B cell (primary cell): ENCODE results near the gene NPEPL1. TPM values are rescaled to one million over a fixed set of nuclear protein-coding genes. Genes with fewer than 3 reads are reported as not detected.

Source experiments
- ATAC-seq: fragments of 200-7000 bp; cut with Tn5 transposase; one replicate; pipeline ENCODE4 v1.10.0; 2021; ENCODE audit warnings: low read depth, mild to moderate bottlenecking, moderate number of reproducible peaks, moderate library complexity
- CTCF ChIA-PET: fragments of 350-600 bp; sonication (Branson Sonifier 250); formaldehyde crosslinking; loops from one replicate; lab custom pipeline; 2021; ENCODE audit warnings: antibody characterized with exemption, inconsistent platforms; lab: Charles Lee
- POLR2A ChIA-PET: fragments of 350-600 bp; sonication (Branson Sonifier 250); formaldehyde crosslinking; loops from one replicate; lab custom pipeline; 2021; ENCODE audit warnings: antibody characterized with exemption; lab: Charles Lee
- DNase-seq: peaks from one replicate; pipeline ENCODE4 v3.0.0; 2013
- H2AFZ ChIP-seq: 2 replicates; pipeline ENCODE4 v1.6.1; 2012; ENCODE audit warnings: mild to moderate bottlenecking, low read depth, low read length; ENCODE audit not compliant: insufficient read depth, poor library complexity, severe bottlenecking
- H3K27ac ChIP-seq, 2 donors: 1 replicate in 1 of 2; 2 replicates in 1 of 2; pipeline ENCODE4 v1.5.1; 2012 to 2013; ENCODE audit warnings: low read length in 2 of 2, mild to moderate bottlenecking in 2 of 2, moderate library complexity in 1 of 2
- H3K27me3 ChIP-seq, 4 experiments: fragments of 200-600 bp in 1 of 4; sonication (generic) in 1 of 4; replicated peaks in 1 of 4; 1 replicate in 2 of 4; 2 replicates in 2 of 4; pipeline versions ENCODE4 v1.6.1 to v1.7.0; 2013 to 2016; ENCODE audit warnings: low read length in 3 of 4, mild to moderate bottlenecking in 2 of 4, mixed read lengths in 1 of 4, moderate library complexity in 1 of 4; ENCODE audit not compliant: insufficient read depth in 4 of 4, control insufficient read depth in 3 of 4; ENCODE audit errors: control extremely low read depth in 1 of 4
- H3K36me3 ChIP-seq, 2 experiments: replicated peaks in 1 of 2; 1 replicate in 1 of 2; 2 replicates in 1 of 2; pipeline versions ENCODE4 v1.6.1 to v1.7.1; 2013; ENCODE audit warnings: low read length in 1 of 2; ENCODE audit not compliant: insufficient read depth in 2 of 2, control insufficient read depth in 1 of 2; ENCODE audit errors: control extremely low read depth in 1 of 2, extremely low read depth in 1 of 2
- H3K4me1 ChIP-seq, 2 donors: fragments of 200-600 bp in 1 of 2; sonication (generic) in 1 of 2; 1 replicate in 1 of 2; 2 replicates in 1 of 2; pipeline versions ENCODE4 v1.5.1 to v1.6.1; 2013 to 2017; ENCODE audit warnings: low read length in 2 of 2; ENCODE audit not compliant: control insufficient read depth in 2 of 2, insufficient read depth in 2 of 2
- H3K4me2 ChIP-seq: replicated peaks from 2 replicates; pipeline ENCODE3; 2012; ENCODE audit warnings: mild to moderate bottlenecking, low read depth, low read length; ENCODE audit not compliant: poor library complexity, severe bottlenecking
- H3K4me3 ChIP-seq, 5 experiments: fragments of 200-600 bp in 1 of 5; sonication (generic) in 1 of 5; 1 replicate in 3 of 5; 2 replicates in 2 of 5; pipeline versions ENCODE4 v1.5.1 to v1.7.0; 2011 to 2016; ENCODE audit warnings: low read length in 4 of 5, mild to moderate bottlenecking in 4 of 5, low read depth in 2 of 5, control low read depth in 1 of 5, moderate library complexity in 1 of 5; ENCODE audit not compliant: insufficient read depth in 1 of 5; ENCODE audit errors: control extremely low read depth in 1 of 5, extremely low read depth in 1 of 5
- H3K79me2 ChIP-seq: fragments of 200-600 bp; sonication (generic); one replicate; pipeline ENCODE4 v1.6.0; 2016; ENCODE audit warnings: low read length; ENCODE audit not compliant: control insufficient read depth, insufficient read depth
- H3K9ac ChIP-seq: fragments of 200-600 bp; sonication (generic); 2 replicates; pipeline ENCODE4 v1.6.1; 2017; ENCODE audit warnings: mild to moderate bottlenecking, low read length, moderate library complexity
- H3K9me3 ChIP-seq, 3 donors: one replicate each; pipeline versions ENCODE4 v1.6.1 to v1.7.1; 2013; ENCODE audit warnings: low read length in 2 of 3; ENCODE audit not compliant: control insufficient read depth in 2 of 3, insufficient read depth in 1 of 3; ENCODE audit errors: control extremely low read depth in 1 of 3
- H4K20me1 ChIP-seq: 2 replicates; pipeline ENCODE4 v1.6.0; 2012; ENCODE audit warnings: mild to moderate bottlenecking, low read length; ENCODE audit not compliant: insufficient read depth, control insufficient read depth, poor library complexity, severe bottlenecking
- H3K27ac Mint-ChIP-seq: one replicate; pipeline ENCODE4 v1.8.0; 2021; ENCODE audit warnings: mixed read lengths
- H3K27me3 Mint-ChIP-seq: one replicate; pipeline ENCODE4 v1.8.0; 2021; ENCODE audit warnings: mixed read lengths
- H3K4me1 Mint-ChIP-seq: one replicate; pipeline ENCODE4 v1.8.0; 2021; ENCODE audit warnings: mixed read lengths
- H3K4me3 Mint-ChIP-seq: one replicate; pipeline ENCODE4 v1.8.0; 2021; ENCODE audit warnings: mixed read lengths
- H3K9me3 Mint-ChIP-seq: one replicate; pipeline ENCODE4 v1.8.0; 2022; ENCODE audit warnings: mixed read lengths; ENCODE audit not compliant: insufficient read depth
- CTCF ChIP-seq: fragments of 200-600 bp; IDR thresholded peaks from one replicate; pipeline ENCODE4 v1.8.0; 2022; ENCODE audit warnings: antibody characterized with exemption, mild to moderate bottlenecking
- EZH2 ChIP-seq: IDR thresholded peaks from 2 replicates; pipeline ENCODE4 v1.6.1; 2012; ENCODE audit warnings: borderline replicate concordance, low read depth, mild to moderate bottlenecking, moderate library complexity, low read length; ENCODE audit not compliant: insufficient read depth, poor library complexity, severe bottlenecking
- WGBS: methylation state at CpG from one replicate; pipeline ENCODE4 v1.1.5; 2013; ENCODE audit warnings: missing lambda C conversion rate; ENCODE audit not compliant: insufficient coverage; 5-methylcytosine and 5-hydroxymethylcytosine counted together
- intact Hi-C: fragments of 100-400 bp; cut with micrococcal nuclease; formaldehyde crosslinking; loops from one replicate; pipeline ENCODE4 v1.10.0; 2022
- polyA plus RNA-seq: library from polyadenylated mRNA; depleted of rRNA; stranded (reverse); fragments of >200 nt; gene quantifications from 2 replicates; pipeline ENCODE4 v1.2.3, GENCODE V29; 2012
- total RNA-seq, 2 donors: library from RNA; stranded (reverse); fragments of 120-200 nt in 1 of 2; gene quantifications; 1 replicate in 1 of 2; 2 replicates in 1 of 2; pipeline versions ENCODE4 v1.2.3 to v1.2.4, GENCODE V29; 2013 to 2022

Gene NPEPL1
- total and polyA plus RNA-seq, 2 donors (not counting 1 experiment from before 2014, with no cell fraction given) = 34.3 to 45.1 TPM

DNA sequence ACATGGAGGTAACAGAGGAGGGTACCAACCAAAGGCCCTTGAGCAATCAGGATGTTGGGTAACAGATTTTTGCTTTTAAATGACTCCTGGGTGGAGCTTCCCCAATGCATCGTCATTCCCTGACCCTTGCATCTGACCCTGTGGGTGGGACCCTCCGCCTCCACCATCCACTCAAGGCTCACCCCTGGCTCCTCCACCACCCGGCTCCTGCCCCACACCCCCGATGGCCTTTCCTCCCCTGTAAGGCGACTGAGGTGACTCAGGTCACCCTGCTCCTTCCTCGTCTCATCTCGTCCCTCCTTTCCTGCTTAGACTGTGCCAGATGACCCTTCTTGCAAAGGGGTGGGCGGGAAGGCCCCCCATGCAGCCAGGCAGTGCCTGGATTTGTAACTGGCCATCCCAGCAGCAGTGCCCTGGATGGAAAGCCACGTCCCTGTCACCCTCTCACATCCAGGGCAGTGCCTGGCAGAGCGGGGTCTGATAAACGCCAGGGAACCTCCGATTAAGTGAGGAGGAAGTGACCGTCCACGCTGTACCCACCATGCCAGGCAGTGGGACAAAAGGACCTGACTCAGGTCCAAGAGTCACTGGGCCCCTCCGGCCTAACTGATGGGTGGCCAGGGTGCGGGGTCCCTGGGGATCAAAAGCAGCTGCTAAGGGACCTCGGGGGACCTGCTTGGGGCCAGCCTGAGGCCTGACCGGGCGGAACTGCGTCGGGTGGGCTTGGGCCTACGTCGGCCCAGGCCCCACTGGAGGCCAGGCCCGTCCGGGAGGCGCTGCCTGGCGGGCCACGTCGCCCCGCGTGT, 624 bp upstream of the NPEPL1 start:
- DNase-seq = no peak

More for the DNA sequence above, 624 bp upstream of the NPEPL1 start:
- peaks cover 2% of the 10 kb centered on the region for H3K79me2 ChIP-seq
- H3K27me3 Mint-ChIP-seq = no peaks in the 10 kb centered on the region
- TF ChIP-seq EZH2 (no peak), CTCF (no peak)
- no peaks in the 10 kb centered on the region for H3K36me3 ChIP-seq
- no peaks in the 10 kb centered on the region for H4K20me1 ChIP-seq
- peaks cover 14% of the 10 kb centered on the region for H3K4me1 Mint-ChIP-seq
- H3K4me1 ChIP-seq = peaks cover 8% of the 10 kb centered on the region in 2 donors
- H3K27me3 ChIP-seq = no peaks in the 10 kb centered on the region
- H3K9me3 ChIP-seq = no peaks in the 10 kb centered on the region
- peak overlapping the region; percentile 61 for H3K4me2 ChIP-seq
- peak overlapping the region; percentile 56 for H3K27ac Mint-ChIP-seq
- H3K27ac ChIP-seq = peak overlapping the region; percentile 18 to 59
- ChIA-PET CTCF (interaction anchor here (1.0 to 2.1 kb wide), 5 partner anchors 16 to 456 kb away, joined by 3 to 12 read pairs (median 3); partner anchors contain the start of gene STX16), POLR2A (no interaction called here)
- peak overlapping the region in 1 of 5 experiments; percentile 17 for H3K4me3 ChIP-seq
- H2AFZ ChIP-seq = peak overlapping the region; percentile 85
- peak overlapping the region; percentile 70 for H3K4me3 Mint-ChIP-seq
- peak overlapping the region; percentile 42 for H3K9ac ChIP-seq
- ATAC-seq = no peak
- intact Hi-C loops = loop anchor here (1.0 to 2.0 kb wide), 2 partner anchors 40 to 455 kb away; no protein-coding TSS in a partner anchor
- H3K9me3 Mint-ChIP-seq = no peaks in the 10 kb centered on the region
- WGBS = 73% methylated on average over 29 of the region's 31 CpGs
